HG03066 (cell line): ENCODE results near the gene B2M.
"Not testable (repeated sequence)": the region's sequence is repeated elsewhere in the genome, so short reads cannot be mapped to it uniquely, and the experiment has no call there.

Experiments
- ATAC-seq: cut with Tn5 transposase; IDR thresholded peaks from one replicate; pipeline ENCODE4 v1.9.1; 2021; ENCODE audit warnings: low read depth; ENCODE audit not compliant: unreplicated experiment

Gene B2M

GRCh38 chr15:44720460-44721176 is 9.3 kb downstream of the B2M start:
- ATAC-seq, result no peak

- ATAC-seq, result no peak
Measured at GRCh38 chr15:44722011-44722410, 10.7 kb downstream of the B2M start.

DNA sequence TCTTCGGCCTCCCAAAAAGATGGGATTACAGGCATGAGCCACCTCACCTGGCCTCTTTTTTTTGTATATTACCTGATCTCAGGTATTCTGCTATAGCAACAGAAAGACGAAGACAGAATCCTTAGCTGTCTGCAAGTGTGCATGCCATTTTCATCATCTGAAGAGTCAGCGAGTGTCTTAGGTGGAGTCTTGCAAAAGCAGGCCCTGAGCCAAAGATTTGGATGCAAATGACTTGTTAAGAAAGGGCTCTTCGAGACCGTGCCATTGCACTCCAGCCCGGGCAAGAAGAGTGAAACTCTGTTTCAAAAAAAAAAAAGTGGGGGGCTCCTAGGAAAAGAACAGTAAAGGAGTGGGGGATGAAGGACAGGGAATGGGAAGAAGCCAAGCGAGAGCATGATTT is 14.8 kb downstream of the B2M start:
- no peak for ATAC-seq

GRCh38 chr15:44726568-44727484 is 15.5 kb downstream of the B2M start:
- ATAC-seq, result peak; percentile 36

- ATAC-seq, result no peak
Measured at GRCh38 chr15:44727485-44728231, 16.3 kb downstream of the B2M start.

GRCh38 chr15:44728232-44728575 is 16.9 kb downstream of the B2M start:
- ATAC-seq, result not testable (repeated sequence)

GRCh38 chr15:44728576-44729407 is 17.5 kb downstream of the B2M start:
- peak; percentile 67 for ATAC-seq

DNA sequence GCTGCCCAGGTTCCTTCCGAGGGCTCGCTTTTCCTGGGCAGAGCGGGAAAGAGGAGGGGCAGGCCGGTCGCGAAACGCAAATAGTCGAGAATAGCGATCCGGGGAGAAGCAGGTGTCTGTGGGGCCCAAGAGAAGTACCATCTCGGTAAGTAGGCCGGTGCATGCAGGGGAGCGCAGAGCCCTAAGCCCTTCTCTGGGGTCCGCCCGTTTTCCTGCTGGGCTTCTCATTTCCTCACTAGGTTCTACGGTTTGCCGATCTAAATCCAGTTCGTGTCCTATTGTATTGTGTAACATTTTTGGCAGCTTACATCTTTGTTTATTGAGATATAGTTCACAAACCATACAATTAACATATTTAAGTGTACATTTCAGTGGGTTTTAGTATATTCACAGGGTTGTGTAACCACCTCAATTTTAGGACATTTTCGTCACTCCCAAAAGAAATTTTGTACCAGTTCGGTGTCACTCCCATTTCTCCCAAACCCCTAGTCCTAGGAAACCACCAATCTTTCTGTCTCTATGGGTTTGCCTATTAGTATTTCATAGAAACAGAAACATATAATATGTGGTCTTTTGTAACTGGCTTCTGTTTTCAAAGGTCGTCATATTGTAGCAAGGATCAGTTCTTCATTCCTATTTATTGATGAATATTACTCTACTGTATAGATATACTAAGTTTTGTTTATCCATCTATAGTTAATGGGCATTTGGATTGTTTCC is 18.3 kb downstream of the B2M start:
- no peak for ATAC-seq

DNA sequence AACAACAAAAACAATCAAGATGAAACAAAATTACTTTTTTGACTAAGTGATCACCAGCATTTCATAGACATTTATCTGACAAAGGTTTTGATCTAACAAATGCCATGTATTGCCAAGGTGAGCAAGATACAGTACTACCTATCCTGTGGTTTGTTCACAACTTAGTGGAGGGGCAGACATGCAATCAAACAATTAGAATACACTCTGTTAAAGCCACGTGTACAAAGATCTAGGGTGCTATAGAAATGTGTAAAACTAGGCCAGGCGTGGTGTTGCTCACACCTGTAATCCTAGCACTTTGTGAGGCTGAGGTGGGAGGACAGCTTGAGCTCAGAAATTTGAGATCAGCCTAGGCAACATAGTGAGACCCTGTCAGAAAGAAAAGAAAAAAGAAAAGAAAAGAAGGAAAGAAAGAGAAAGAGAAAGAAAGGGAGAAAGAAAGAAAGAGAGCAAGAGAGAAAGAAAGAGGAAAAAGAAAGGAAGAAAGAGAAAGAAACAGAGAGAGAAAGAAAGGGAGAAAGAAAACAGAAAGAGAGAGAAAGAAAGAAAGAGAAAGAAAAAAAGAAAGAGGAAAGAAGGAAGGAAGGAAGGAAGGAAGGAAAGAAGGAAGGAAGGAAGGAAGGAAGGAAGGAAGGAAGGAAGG is 23.6 kb downstream of the B2M start:
- ATAC-seq, result no peak

DNA sequence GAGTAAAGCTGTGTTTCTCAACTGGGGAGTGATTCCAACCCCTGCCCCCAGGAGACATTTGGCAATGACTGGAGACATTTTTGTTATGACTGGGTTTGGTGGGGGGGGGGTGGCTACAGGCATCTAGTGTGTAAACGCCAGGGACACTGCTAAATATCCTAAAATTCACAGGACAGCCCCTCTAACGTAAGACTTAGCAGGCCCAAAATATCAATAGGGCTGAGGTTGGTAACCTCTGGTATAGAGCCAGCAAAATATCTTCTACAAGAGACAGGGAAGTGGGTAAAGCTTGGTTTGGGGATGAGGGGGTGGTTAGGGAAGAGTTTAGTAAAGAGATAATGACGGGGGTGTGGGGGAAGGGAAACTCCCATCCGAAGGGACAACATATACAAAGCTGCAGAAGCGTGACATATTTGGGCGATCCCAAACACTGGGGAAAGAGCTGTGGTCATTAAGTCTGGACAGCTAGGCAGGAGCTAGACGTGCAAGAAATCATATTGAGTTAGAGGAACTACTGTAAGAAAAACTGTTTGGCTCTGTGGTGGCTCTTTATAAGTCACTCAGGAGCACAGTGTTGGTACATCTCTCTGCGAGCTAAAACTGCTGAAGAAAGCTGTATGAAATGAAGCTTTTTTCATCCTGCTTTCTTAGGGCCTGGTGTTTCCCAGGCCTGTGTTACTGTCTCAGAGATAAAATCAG is 24.3 kb downstream of the B2M start:
- peak; percentile 52 for ATAC-seq

DNA sequence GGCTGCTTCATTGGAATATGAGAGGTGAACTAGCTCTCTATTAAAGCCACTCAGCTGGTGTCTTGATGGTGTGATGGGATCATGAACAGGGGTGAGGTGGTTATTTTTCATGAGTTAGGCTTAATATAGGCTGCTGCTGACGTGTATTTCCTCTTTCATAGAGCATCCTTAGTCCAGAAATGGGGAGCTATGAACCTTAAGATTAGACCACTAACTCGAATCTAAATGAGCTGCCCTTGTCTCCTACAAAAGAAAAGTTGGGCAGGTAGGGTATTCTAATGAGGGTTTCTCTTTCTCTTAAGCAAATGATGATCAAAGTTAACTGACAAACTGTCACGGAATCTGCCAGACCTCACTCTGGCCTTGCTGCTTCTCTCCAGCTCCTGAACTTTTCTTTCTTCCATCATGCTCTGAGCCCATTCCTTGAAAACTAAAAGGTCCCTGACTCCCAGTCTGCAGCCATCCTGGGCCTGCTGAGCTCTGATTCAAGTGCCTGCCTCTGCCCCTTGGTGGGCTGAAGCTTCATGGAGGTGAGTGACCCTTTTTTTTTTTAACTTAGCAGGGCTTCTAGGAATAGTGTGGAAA is 25.0 kb downstream of the B2M start, which contains the start of gene TRIM69:
Gene TRIM69, plus strand, starts transcription at position 348 of the 585 bp plus-strand sequence. Its CDS starts 177 bp downstream, at position 525.
- ATAC-seq, result peak; percentile 42

DNA sequence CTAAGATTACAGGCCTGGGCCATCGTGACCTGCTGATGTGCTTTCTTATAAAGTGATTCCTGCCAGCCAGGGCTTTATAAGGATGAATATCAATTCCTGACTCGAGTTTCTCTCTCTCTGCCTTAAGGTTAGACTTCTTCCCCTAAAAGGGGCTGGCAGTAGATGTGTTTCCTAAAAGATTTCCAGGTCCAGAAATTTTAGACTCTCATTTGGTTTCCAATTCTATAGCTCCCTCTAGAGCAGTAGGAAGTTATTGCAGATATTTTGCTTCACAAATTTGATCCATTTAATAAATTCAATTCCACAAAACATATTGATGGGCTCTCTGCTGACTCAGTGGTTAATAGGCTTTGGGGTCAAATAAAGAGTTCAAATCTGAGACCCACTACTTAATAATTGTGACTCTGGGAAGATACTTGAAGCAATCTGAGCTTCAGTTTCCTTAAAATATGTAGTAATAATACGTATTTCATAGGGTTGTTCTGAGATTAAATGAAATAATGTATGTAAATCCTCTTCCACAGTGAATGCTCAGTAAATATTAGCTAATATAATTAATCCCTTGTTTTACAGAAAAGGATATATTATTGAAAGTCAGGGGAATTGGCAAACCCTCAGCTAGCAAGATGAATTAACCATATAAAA is 27.1 kb downstream of the B2M start:
- no peak for ATAC-seq

DNA sequence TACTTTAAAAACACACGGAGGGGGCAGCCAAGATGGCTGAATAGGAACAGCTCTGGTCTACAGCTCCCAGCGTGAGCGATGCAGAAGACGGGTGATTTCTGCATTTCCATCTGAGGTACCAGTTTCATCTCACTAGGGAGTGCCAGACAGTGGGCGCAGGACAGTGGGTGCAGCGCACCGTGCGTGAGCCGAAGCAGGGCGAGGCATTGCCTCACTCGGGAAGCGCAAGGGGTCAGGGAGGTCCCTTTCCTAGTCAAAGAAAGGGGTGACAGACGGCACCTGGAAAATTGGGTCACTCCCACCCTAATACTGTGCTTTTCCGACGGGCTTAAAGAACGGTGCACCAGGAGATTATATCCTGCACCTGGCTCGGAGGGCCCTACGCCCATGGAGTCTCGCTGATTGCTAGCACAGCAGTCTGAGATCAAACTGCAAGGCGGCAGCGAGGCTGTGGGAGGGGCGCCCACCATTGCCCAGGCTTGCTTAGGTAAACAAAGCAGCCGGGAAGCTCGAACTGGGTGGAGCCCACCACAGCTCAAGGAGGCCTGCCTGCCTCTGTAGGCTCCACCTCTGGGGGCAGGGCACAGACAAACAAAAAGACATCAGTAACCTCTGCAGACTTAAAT is 28.0 kb downstream of the B2M start:
- not testable (repeated sequence) for ATAC-seq

DNA sequence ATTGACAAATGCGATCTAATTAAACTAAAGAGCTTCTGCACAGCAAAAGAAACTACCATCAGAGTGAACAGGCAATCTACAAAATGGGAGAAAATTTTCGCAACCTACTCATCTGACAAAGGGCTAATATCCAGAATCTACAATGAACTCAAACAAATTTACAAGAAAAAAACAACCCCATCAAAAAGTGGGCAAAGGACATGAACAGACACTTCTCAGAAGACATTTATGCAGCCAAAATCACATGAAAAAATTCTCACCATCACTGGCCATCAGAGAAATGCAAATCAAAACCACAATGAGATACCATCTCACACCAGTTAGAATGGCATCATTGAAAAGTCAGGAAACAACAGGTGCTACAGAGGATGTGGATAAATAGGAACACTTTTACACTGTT is 32.1 kb downstream of the B2M start:
- not testable (repeated sequence) for ATAC-seq

GRCh38 chr15:44753345-44753744 is 42.0 kb downstream of the B2M start:
- ATAC-seq, result no peak

DNA sequence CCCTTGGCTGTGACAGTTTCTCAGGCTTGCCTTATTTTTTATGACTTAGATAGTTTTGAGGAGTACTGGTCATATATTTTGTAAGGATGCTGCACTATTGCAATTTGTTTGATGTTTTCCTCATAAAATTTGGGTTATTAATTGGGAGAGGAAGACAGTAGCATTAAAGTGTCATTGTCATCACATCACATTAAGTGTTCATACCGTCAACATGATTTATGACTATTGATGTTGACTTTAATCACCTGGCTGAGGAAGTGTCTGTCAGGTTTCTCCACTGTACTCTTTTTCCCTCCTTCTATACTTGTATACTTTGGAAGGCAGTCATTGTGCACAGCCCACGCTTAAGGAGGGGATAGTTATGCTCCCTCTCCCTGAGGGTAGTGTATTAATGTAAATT is 51.9 kb downstream of the B2M start:
- ATAC-seq, result no peak

DNA sequence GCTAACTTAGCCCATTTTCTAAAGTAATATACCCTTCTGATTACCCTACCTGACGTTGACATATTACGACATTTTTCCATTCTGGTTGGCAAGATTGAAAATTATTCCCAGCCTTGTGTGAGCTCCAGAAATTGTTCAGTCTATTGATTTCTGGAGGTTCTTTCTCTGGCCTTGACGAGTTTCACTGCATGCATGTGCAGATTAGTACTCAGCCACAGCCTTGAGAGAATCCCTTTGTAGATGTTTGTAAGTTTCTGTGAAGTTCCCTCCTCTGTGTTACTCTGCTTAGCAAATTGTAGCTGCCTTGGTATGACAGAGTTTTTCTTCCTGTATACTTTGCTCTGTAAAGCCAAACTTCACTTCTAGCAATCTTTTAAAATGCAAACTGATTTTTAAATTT is 52.5 kb downstream of the B2M start:
- ATAC-seq, result no peak
